Psoas muscle (tissue), 8 donors: ENCODE measurements around the gene GMEB2. TPM values are rescaled to one million over a fixed set of nuclear protein-coding genes. Genes with fewer than 3 reads are reported as not detected.

Experiments used
- ATAC-seq, 4 donors: fragments of 200-7000 bp; cut with Tn5 transposase; one replicate each; pipeline ENCODE4 v1.9.1; 2020; ENCODE audit warnings: moderate library complexity in 3 of 4, mild to moderate bottlenecking in 2 of 4
- DNase-seq, 2 donors: peaks; one replicate each; pipeline ENCODE4 v3.0.0-alpha.2; 2020
- H3K27ac ChIP-seq: fragments of 200-600 bp; one replicate; pipeline ENCODE4 v1.8.0; 2022
- H3K27me3 ChIP-seq, 3 donors: fragments of 200-600 bp in 1 of 3; one replicate each; pipeline versions ENCODE4 v1.6.1 to v1.8.0; 2013 to 2022; ENCODE audit warnings: low read length in 2 of 3, mild to moderate bottlenecking in 2 of 3, moderate library complexity in 1 of 3; ENCODE audit not compliant: insufficient read depth in 3 of 3
- H3K36me3 ChIP-seq, 2 donors: fragments of 200-600 bp in 1 of 2; one replicate each; pipeline versions ENCODE4 v1.6.1 to v1.8.0; 2013 to 2022; ENCODE audit warnings: low read depth in 1 of 2, mild to moderate bottlenecking in 1 of 2, moderate library complexity in 1 of 2; ENCODE audit not compliant: insufficient read depth in 1 of 2
- H3K4me1 ChIP-seq: fragments of 200-600 bp; one replicate; pipeline ENCODE4 v1.8.0; 2022
- H3K4me3 ChIP-seq: fragments of 200-600 bp; one replicate; pipeline ENCODE4 v1.8.0; 2022; ENCODE audit warnings: mild to moderate bottlenecking
- H3K9me3 ChIP-seq: fragments of 200-600 bp; one replicate; pipeline ENCODE4 v1.8.0; 2022
- CTCF ChIP-seq: fragments of 200-600 bp; IDR thresholded peaks from one replicate; pipeline ENCODE4 v1.8.0; 2022; ENCODE audit warnings: antibody characterized with exemption
- WGBS, 3 donors: extraction: QIAGEN DNeasy Blood & Tissue Kit; methylation state at CpG; one replicate each; pipeline versions ENCODE4 v1.1.6 to v1.1.7; 2013; 5-methylcytosine and 5-hydroxymethylcytosine counted together
- intact Hi-C, 2 donors: fragments of 100-400 bp; cut with DNase I; formaldehyde crosslinking; loops; one replicate each; pipeline versions ENCODE4 v1.11.0 to v1.14.2; 2022
- polyA plus RNA-seq, 3 donors: library from polyadenylated mRNA; stranded (reverse); fragments of 200-250 nt; gene quantifications; one replicate each; pipeline ENCODE4 v1.2.3, GENCODE V29; 2013
- total RNA-seq, 4 donors: library from RNA; stranded (reverse); fragmentation: NEBNext Ultra II Directional in 2 of 4; extraction: Animal tissue kit (Norgen Biotek cat#: 25700) in 2 of 4; gene quantifications; one replicate each; pipeline versions ENCODE4 v1.2.1 to v1.2.4, GENCODE V29; 2021 to 2023
- donor health status: healthy with polysubstance abuse.
- donor health status: DM: no; HTN: no; CAD: no; lungs with moderate emphysema.
- donor health status: Bipolar disorder and iron deficiency.
- donor health status: healthy.
- donor health status: DM: yes; HTN: yes; CAD: no.
- donor health status: DM: no; HTN: no; CAD: no.
- donor health status: DM: no; HTN: no; CAD: no.
- donor health status: DM: yes; HTN: yes; CAD: no.

GMEB2 gene
- total and polyA plus RNA-seq, 7 donors = 5.4 to 10.1 (median 8.5) TPM

GRCh38 chr20:63557481-63557891 is 69.4 kb downstream of the GMEB2 start:
- ATAC-seq (no peak), DNase-seq (no peak)
- Histone ChIP-seq H3K9me3 (no peaks in the 10 kb centered on the region), H3K27me3 (peaks cover 0 to 29% (median 6%) of the 10 kb centered on the region in 3 donors), H3K4me1 (no peaks in the 10 kb centered on the region), H3K4me3 (no peak overlapping the region), H3K36me3 (peaks cover 0 to 12% of the 10 kb centered on the region in 2 donors), H3K27ac (no peak overlapping the region)
- intact Hi-C loops = no loop called here
- 84 to 92% (median 90%) methylated on average over 15 to 19 of the region's 19 CpGs for WGBS, 3 donors
- TF ChIP-seq CTCF = no peak

GRCh38 chr20:63556873-63557478 is 69.9 kb downstream of the GMEB2 start:
- TF ChIP-seq CTCF = no peak
- ATAC-seq (no peak), DNase-seq (no peak)
- Histone ChIP-seq H3K27me3 (peaks cover 0 to 34% (median 8%) of the 10 kb centered on the region in 3 donors), H3K36me3 (peaks cover 0 to 11% of the 10 kb centered on the region in 2 donors), H3K27ac (no peak overlapping the region), H3K4me1 (no peaks in the 10 kb centered on the region), H3K4me3 (no peak overlapping the region), H3K9me3 (no peaks in the 10 kb centered on the region)
- WGBS, 3 donors = 61 to 64% (median 63%) methylated on average over 23 of the region's 23 CpGs
- intact Hi-C loops = no loop called here

- H3K4me1 ChIP-seq = no peaks in the 10 kb centered on the region
- no peak overlapping the region for H3K27ac ChIP-seq
- no peaks in the 10 kb centered on the region for H3K9me3 ChIP-seq
- H3K4me3 ChIP-seq = no peak overlapping the region
- H3K36me3 ChIP-seq = peaks cover 0 to 10% of the 10 kb centered on the region in 2 donors
- intact Hi-C loops = no loop called here
- peaks cover 0 to 42% (median 13%) of the 10 kb centered on the region in 3 donors for H3K27me3 ChIP-seq
- 85 to 90% (median 88%) methylated on average over 45 of the region's 45 CpGs for WGBS, 3 donors
- no peak for ATAC-seq
- no peak for TF ChIP-seq CTCF
- DNase-seq = no peak
Observed at GRCh38 chr20:63555661-63556381, 71.1 kb downstream of the GMEB2 start.

GRCh38 chr20:63554361-63555278 is 72.3 kb downstream of the GMEB2 start:
- Histone ChIP-seq H3K27ac (no peak overlapping the region), H3K27me3 (peaks cover 0 to 53% (median 17%) of the 10 kb centered on the region in 3 donors), H3K36me3 (peaks cover 0 to 3% of the 10 kb centered on the region in 2 donors), H3K9me3 (no peaks in the 10 kb centered on the region), H3K4me1 (no peaks in the 10 kb centered on the region), H3K4me3 (peak overlapping the region; percentile 67)
- WGBS, 3 donors = 64 to 83% (median 72%) methylated on average over 31 to 38 of the region's 38 CpGs
- ATAC-seq = no peak
- no peak for TF ChIP-seq CTCF
- intact Hi-C loops = no loop called here
- DNase-seq = no peak
